ENCODE measurements around the gene GRIK3.

Gene GRIK3

GRCh38 chr1:36764798-36765197, 269.5 kb downstream of the GRIK3 start:
- Mint-ChIP-seq H3K27ac (no peak overlapping the region), H3K4me1 (no peaks in the 10 kb centered on the region), H3K27me3 (peaks cover 8 to 14% of the 10 kb centered on the region in 2 donors), H3K4me3 (no peak overlapping the region), H3K36me3 (no peaks in the 10 kb centered on the region), H3K9me3 (no peaks in the 10 kb centered on the region)
- DNase-seq = no peak
- ATAC-seq (replicated peaks) = no peak

GRCh38 chr1:36763771-36764170, 270.5 kb downstream of the GRIK3 start:
- H3K27ac Mint-ChIP-seq = no peak overlapping the region
- H3K27me3 Mint-ChIP-seq = peaks cover 0 to 6% of the 10 kb centered on the region in 2 donors
- H3K4me1 Mint-ChIP-seq = no peaks in the 10 kb centered on the region
- DNase-seq (no peak), ATAC-seq (replicated peaks) (no peak)
- H3K9me3 Mint-ChIP-seq = no peaks in the 10 kb centered on the region
- no peak overlapping the region for H3K4me3 Mint-ChIP-seq
- no peaks in the 10 kb centered on the region for H3K36me3 Mint-ChIP-seq

GRCh38 chr1:36762174-36762573, 272.1 kb downstream of the GRIK3 start:
- Mint-ChIP-seq H3K9me3 (no peaks in the 10 kb centered on the region), H3K27me3 (peaks cover 0 to 2% of the 10 kb centered on the region in 2 donors), H3K36me3 (no peaks in the 10 kb centered on the region), H3K4me3 (no peak overlapping the region), H3K27ac (no peak overlapping the region), H3K4me1 (no peaks in the 10 kb centered on the region)
- ATAC-seq (replicated peaks) (no peak), DNase-seq (no peak)

- Mint-ChIP-seq H3K36me3 (no peaks in the 10 kb centered on the region), H3K27ac (no peak overlapping the region), H3K4me3 (no peak overlapping the region), H3K27me3 (peaks cover 0 to 6% of the 10 kb centered on the region in 2 donors), H3K4me1 (no peaks in the 10 kb centered on the region), H3K9me3 (no peaks in the 10 kb centered on the region)
- DNase-seq (no peak), ATAC-seq (replicated peaks) (no peak)
These were observed 273.2 kb downstream of the GRIK3 start for GRCh38 chr1:36761113-36761512.

- H3K36me3 Mint-ChIP-seq = no peaks in the 10 kb centered on the region
- H3K27ac Mint-ChIP-seq = no peak overlapping the region
- no peaks in the 10 kb centered on the region for H3K4me1 Mint-ChIP-seq
- ATAC-seq (replicated peaks) (no peak), DNase-seq (no peak)
- H3K9me3 Mint-ChIP-seq = no peaks in the 10 kb centered on the region
- no peak overlapping the region for H3K4me3 Mint-ChIP-seq
- peaks cover 4 to 6% of the 10 kb centered on the region in 2 donors for H3K27me3 Mint-ChIP-seq
These were observed 274.2 kb downstream of the GRIK3 start for GRCh38 chr1:36760081-36760480.

GRCh38 chr1:36759355-36759754, 275.0 kb downstream of the GRIK3 start:
- H3K4me3 Mint-ChIP-seq = no peak overlapping the region
- no peak for ATAC-seq (replicated peaks)
- peaks cover 6 to 11% of the 10 kb centered on the region in 2 donors for H3K27me3 Mint-ChIP-seq
- no peak for DNase-seq
- H3K9me3 Mint-ChIP-seq = no peaks in the 10 kb centered on the region
- no peaks in the 10 kb centered on the region for H3K4me1 Mint-ChIP-seq
- H3K36me3 Mint-ChIP-seq = no peaks in the 10 kb centered on the region
- no peak overlapping the region for H3K27ac Mint-ChIP-seq

- Mint-ChIP-seq H3K36me3 (no peaks in the 10 kb centered on the region), H3K27me3 (peaks cover 11 to 12% of the 10 kb centered on the region in 2 donors), H3K9me3 (no peaks in the 10 kb centered on the region), H3K27ac (no peak overlapping the region), H3K4me3 (no peak overlapping the region), H3K4me1 (no peaks in the 10 kb centered on the region)
- ATAC-seq (replicated peaks) (no peak), DNase-seq (no peak)
These were observed 278.7 kb downstream of the GRIK3 start for GRCh38 chr1:36755303-36756230.

DNA sequence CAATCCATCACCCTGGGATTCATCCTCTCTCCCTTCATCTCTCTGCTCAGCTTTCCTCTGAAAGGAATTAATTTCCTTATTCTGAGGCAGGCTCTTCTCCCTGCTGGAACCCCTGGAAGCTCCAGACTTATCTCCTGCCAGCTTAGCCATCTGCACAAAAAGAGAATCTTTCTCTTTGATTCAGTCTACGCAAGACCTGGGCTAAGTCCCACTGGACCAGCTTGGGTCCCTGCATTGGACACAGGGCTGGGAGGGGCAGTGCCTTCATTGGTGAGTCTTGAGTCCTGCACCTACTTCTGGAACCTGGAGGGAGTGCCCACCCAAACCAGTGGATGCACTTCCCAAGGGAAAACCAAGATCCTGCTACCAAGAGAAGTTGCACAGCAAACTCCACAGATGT, 279.9 kb downstream of the GRIK3 start:
- H3K4me1 Mint-ChIP-seq = no peaks in the 10 kb centered on the region
- no peaks in the 10 kb centered on the region for H3K9me3 Mint-ChIP-seq
- no peak for ATAC-seq (replicated peaks)
- H3K4me3 Mint-ChIP-seq = no peak overlapping the region
- H3K27ac Mint-ChIP-seq = no peak overlapping the region
- peaks cover 11 to 12% of the 10 kb centered on the region in 2 donors for H3K27me3 Mint-ChIP-seq
- no peak for DNase-seq
- H3K36me3 Mint-ChIP-seq = no peaks in the 10 kb centered on the region

GRCh38 chr1:36753451-36753850, 280.9 kb downstream of the GRIK3 start:
- Mint-ChIP-seq H3K27ac (no peak overlapping the region), H3K36me3 (no peaks in the 10 kb centered on the region), H3K9me3 (no peaks in the 10 kb centered on the region), H3K4me3 (no peak overlapping the region), H3K27me3 (peaks cover 19% of the 10 kb centered on the region in 2 donors), H3K4me1 (no peaks in the 10 kb centered on the region)
- DNase-seq (no peak), ATAC-seq (replicated peaks) (no peak)

- Mint-ChIP-seq H3K36me3 (no peaks in the 10 kb centered on the region), H3K4me3 (no peak overlapping the region), H3K4me1 (no peaks in the 10 kb centered on the region), H3K27ac (no peak overlapping the region), H3K27me3 (peaks cover 20 to 21% of the 10 kb centered on the region in 2 donors), H3K9me3 (no peaks in the 10 kb centered on the region)
- DNase-seq (no peak), ATAC-seq (replicated peaks) (no peak)
These were observed 281.4 kb downstream of the GRIK3 start for GRCh38 chr1:36752891-36753361.

- H3K36me3 Mint-ChIP-seq = no peaks in the 10 kb centered on the region
- H3K4me3 Mint-ChIP-seq = no peak overlapping the region
- ATAC-seq (replicated peaks) (no peak), DNase-seq (no peak)
- no peak overlapping the region for H3K27ac Mint-ChIP-seq
- no peaks in the 10 kb centered on the region for H3K4me1 Mint-ChIP-seq
- H3K27me3 Mint-ChIP-seq = peaks cover 20 to 21% of the 10 kb centered on the region in 2 donors
- H3K9me3 Mint-ChIP-seq = no peaks in the 10 kb centered on the region
These were observed 281.9 kb downstream of the GRIK3 start for GRCh38 chr1:36752431-36752830.

DNA sequence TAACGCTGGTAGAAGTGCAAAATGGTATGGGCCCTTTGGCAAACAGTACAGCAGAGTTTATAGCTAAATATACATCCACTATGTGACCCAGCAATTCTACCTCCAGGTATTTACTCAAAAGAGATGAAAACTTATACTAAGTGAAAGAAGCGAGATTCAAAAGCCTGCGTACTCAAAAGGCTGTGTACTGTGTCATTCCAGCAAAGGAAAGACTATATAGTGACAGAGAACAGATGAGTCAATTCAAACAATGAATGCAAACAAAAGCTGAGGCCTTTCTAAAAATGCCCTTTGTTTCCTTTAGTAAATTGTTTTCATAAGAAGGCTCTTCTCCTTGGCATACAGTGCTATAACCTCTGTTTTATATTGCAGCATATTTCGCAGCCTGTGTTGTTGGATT, 282.8 kb downstream of the GRIK3 start:
- ATAC-seq (replicated peaks) = no peak
- Mint-ChIP-seq H3K4me1 (no peaks in the 10 kb centered on the region), H3K36me3 (no peaks in the 10 kb centered on the region), H3K27me3 (peaks cover 15 to 20% of the 10 kb centered on the region in 2 donors), H3K9me3 (no peaks in the 10 kb centered on the region), H3K4me3 (no peak overlapping the region), H3K27ac (no peak overlapping the region)
- DNase-seq = no peak

DNA sequence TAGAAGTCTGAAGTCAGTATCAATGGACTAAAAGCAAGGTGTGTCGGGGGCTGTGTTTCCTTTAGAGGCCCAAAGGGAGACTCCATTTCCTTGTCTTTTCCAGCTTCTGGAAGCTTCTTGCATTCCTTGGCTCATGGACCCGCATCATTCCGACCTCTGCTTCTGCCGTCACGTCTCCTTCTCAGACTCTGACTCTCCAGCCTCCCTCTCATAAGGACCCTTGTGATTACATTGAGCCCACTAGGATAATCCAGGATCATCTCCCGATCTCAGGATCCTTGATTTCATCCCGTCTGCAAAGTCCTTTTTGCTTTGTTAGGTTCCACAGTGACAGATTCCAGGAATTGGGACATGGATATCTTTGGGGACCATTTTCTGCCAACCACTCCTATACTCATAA, 285.8 kb downstream of the GRIK3 start:
- Mint-ChIP-seq H3K27ac (no peak overlapping the region), H3K9me3 (peaks cover 0 to 2% of the 10 kb centered on the region in 2 donors), H3K27me3 (peaks cover 18 to 20% of the 10 kb centered on the region in 2 donors), H3K36me3 (peaks cover 0 to 1% of the 10 kb centered on the region in 2 donors), H3K4me3 (no peak overlapping the region), H3K4me1 (no peaks in the 10 kb centered on the region)
- no peak for ATAC-seq (replicated peaks)
- DNase-seq = no peak

All from stimulated activated naive B cell treated with anti-CD40 and anti-IgM and Interleukin-4, amounts not matched to agents 10 μg/mL and 1 μg/mL and 100 μg/mL, for 72 hours (primary cell).